Activated CD4-positive, CD25-positive, alpha-beta regulatory T cell treated with anti-CD3 and anti-CD28 coated beads, Interleukin-2, amount 50 U/mL, for 24 hours (primary cell): Measurements from ENCODE around the gene HGS.
A peak's percentile ranks its signal among the peaks of the same experiment; 100 is the strongest.

ENCODE experiments used
- ATAC-seq, 2 donors: fragments of 150-1000 bp; cut with Tn5 transposase; one replicate each; pipeline ENCODE4 v1.10.0; 2021; ENCODE audit warnings: mild to moderate bottlenecking in 1 of 2, moderate library complexity in 1 of 2

Gene HGS

GRCh38 chr17:81706232-81706611 lies 22.4 kb downstream of the HGS start:
- ATAC-seq: no peak

GRCh38 chr17:81706757-81707624 lies 23.2 kb downstream of the HGS start:
- ATAC-seq: no peak

GRCh38 chr17:81707725-81708646 lies 24.2 kb downstream of the HGS start:
- no peak for ATAC-seq

GRCh38 chr17:81708739-81709185 lies 25.0 kb downstream of the HGS start:
- ATAC-seq: no peak

- ATAC-seq: no peak
Observed at GRCh38 chr17:81710514-81711308, 26.9 kb downstream of the HGS start.

GRCh38 chr17:81711814-81712467 lies 28.1 kb downstream of the HGS start, which contains the start of gene SLC25A10:
Gene SLC25A10, plus strand, starts transcription at chr17:81712284. Its CDS starts 143 bp downstream, at chr17:81712427.
- peak; percentile 88 to 89 for ATAC-seq

- ATAC-seq: peak in 1 of 2 donors; percentile 5
Observed at GRCh38 chr17:81712468-81713003, 28.7 kb downstream of the HGS start.

GRCh38 chr17:81713004-81713555 lies 29.3 kb downstream of the HGS start:
- no peak for ATAC-seq

GRCh38 chr17:81713556-81714411 lies 30.0 kb downstream of the HGS start:
- no peak for ATAC-seq

- ATAC-seq: no peak
Observed at GRCh38 chr17:81714412-81715106, 30.7 kb downstream of the HGS start.

- no peak for ATAC-seq
Observed at GRCh38 chr17:81715107-81715871, 31.5 kb downstream of the HGS start.

GRCh38 chr17:81715872-81716673 lies 32.3 kb downstream of the HGS start:
- no peak for ATAC-seq

- ATAC-seq: no peak
Observed at GRCh38 chr17:81716674-81716996, 32.8 kb downstream of the HGS start.

GRCh38 chr17:81717049-81717765 lies 33.4 kb downstream of the HGS start:
- ATAC-seq: no peak

- ATAC-seq: no peak
Observed at GRCh38 chr17:81717766-81718089, 33.9 kb downstream of the HGS start.

- ATAC-seq: no peak
Observed at GRCh38 chr17:81719410-81720266, 35.8 kb downstream of the HGS start.
